GM19455 (cell line): ENCODE results near the gene ALLC.

Experiments used
- ATAC-seq: cut with Tn5 transposase; IDR thresholded peaks from one replicate; pipeline ENCODE4 v1.9.1; 2021; ENCODE audit not compliant: unreplicated experiment

ALLC gene

DNA sequence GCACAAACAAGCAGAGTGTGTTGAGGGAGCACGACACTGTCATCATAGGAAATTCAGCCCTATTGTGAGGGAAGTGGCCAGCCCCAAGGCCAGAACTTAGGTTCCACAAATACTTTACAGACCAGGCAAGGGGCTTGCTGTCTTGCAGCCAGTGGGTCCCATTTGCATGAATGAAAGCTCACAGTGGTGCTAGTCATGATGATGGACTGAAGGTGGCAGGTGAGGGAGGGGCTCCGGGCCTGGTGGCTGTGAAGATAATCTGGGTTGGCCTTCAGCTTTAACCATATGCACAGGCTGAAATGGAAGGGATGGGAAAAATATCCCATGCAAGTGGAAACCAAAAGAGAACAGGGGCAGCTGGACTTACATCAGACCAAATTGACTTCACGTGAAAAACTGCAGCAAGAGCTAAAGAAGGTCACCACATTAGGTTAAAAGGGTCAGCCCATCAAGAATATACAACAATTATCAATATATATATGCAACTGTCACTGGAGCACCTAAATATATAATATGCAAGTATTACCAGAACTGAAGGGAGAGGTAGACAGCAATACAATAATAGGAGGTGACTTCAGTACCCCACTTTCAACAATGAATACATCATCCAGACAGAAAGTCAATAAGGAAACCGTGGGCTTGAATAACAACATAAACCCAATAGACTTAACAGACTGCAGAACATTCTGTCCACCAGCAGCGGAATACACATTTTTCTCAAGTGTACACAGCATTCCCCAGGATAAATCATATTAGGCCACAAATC, 84.9 kb downstream of the ALLC start:
- ATAC-seq: no peak

DNA sequence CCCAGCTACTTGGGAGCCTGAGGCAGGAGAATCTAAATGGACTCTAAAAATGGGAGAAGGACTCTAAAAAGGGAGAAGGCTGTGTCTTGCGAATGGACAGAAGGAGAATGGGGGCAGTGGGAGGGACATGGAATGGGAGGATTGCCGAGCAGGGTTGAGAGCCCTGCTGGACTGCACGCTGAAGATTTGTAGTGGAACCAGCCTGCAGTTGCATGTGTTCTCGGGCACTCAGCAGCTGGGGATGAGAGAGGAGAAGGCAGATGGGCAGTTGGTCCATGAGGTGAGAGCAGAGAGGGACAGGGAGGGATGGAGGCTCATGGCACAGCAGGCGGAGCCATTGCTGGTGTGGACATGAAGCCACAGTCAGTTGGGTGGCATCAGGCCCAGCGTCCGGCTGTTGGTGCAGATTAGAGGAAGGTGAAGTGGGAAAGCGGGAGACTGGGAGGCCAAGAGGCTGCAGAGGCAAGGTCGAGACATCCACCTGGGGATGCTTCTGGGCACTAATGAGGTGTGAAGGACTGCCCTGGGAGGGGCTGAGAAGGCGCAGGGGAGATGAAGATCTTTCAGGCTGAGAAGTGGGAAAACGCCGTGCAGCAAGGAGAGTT, 86.1 kb downstream of the ALLC start:
- no peak for ATAC-seq

DNA sequence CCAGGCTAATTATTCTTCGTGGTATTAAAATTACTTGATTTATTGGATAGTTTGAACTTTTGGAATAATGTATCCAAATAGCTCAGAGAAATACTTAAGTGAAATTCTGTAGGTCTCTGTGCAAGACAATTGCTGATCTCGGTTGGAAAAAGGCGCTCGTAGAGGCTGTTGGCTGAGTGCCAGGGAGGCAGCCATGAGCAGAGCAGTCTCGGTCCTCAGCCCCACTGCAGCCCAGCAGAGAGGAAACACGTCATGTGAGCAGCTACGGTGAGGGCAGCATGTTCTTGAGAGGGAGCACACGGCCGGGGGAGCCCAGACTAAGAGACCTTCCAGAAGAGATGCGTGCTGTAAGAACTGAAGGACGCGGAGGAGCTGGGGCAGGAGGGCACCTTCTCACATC, 87.9 kb downstream of the ALLC start:
- ATAC-seq: no peak

DNA sequence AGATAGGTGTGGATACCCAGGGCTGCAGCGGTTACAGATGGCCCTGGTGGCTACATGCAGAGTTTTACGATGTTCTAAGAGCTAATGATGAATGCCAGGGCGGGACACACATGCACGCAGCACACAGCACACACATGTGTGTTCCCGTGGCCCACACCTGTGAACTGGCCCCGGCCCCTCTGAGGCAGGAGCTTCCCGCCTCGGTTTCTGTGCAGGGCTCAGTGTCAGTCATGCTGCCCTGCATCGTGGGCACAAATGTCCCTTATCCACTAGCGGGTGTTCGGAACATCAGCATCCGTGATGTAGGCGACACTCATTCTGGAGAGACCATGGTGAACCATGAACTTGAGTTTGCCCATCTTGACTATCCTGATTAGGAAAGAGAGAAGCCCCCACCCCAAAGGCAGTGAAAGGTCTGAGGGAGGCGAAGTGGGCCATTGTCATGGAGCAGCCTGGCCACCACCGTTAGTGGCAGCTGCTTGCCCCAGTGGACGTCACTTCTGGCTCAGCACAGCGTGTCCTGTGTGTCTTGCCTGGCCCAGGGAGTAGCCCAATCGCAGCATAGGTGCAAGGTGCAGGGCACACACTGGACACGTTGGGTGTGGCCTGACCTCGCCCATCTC, 89.1 kb downstream of the ALLC start:
- ATAC-seq: no peak

DNA sequence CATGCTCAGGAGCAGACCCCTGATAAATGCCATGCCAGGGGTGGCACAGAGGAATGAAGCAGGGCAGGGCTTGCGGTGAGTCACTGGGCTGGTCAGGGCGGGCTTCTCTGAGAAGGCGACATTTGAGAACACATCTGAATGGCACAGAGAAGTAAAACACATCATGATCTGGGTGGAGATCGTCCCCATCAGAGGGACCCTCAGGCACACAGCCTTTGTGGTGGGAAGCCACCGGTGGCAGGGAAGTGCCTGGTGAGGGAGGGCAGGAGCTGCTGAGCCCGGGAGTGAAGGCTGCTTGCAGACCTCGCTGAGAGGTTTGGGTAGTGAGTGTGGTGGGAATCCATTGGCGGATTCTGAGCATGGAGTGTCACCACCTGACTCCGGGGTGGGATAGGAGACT, 89.8 kb downstream of the ALLC start:
- no peak for ATAC-seq

DNA sequence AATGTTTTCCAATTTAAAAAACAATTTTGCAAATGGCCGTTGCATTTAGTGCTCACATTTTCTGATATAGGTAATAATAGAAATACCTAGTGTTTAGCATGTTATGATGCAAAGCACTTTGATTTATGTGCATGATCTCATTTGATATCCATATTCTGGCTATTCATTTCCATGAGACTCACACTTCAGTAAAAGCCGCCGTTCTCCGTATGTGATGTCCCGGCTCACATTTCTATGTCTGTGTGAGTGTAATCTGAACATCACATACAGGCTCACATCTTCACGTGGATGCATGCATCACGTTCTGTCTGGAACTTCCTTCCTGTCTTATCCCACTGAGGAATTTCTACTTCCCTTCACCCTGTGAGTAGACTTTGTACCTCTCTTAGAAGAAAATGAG, 91.2 kb downstream of the ALLC start:
- no peak for ATAC-seq

DNA sequence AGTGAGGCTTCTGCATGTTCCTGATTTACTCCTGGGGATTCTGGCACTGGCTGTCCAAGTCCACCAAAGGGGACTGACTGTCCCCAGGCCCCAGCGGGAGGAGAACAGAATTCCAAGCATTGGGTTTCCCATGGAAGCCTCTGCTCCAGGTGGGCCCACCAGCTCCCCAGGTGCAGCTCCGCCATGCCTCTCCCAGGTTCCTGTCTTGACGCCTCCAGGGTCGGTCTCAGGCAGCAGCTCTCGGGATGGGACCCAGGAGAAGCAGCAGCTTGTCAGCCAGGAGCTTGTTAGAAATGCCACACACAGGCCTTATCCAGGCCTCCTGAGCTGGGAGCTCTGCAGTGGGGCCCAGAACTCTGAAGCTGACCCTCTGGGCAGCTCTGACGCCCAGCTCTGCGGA, 93.3 kb downstream of the ALLC start:
- no peak for ATAC-seq

DNA sequence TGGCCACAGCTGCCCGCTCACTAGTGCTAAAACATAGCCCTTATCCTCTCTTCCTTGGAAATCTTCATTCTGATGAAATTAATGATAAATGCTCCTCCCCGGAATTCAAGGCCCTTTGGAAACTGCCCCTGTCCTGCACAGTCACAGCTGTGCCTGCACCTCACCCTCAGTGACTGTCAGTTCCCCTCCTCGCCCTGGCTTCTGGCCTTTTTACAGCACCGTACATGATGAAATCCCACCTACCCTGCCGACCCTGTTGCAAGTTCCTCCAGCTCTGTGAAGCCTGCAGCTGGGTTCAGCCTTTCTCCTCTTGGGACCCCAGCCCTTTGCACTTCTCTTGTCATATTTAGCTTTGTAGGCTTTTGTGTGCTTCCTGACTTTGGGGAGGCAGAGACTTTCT, 93.8 kb downstream of the ALLC start:
- ATAC-seq: no peak
